Stomach (tissue), 4 donors: ENCODE results near the gene ADAMTS13.

Source experiments
- POLR2AphosphoS5 ChIP-seq, 3 donors: sonication (generic); formaldehyde crosslinking; IDR thresholded peaks; one replicate each; pipeline ENCODE4 v1.6.1; 2016; ENCODE audit warnings: antibody characterized with exemption in 3 of 3
- TF ChIP-seq, protein P1 (sequence below), 7 experiments: fragments of 450-650 bp in 4 of 7; fragments of 200-600 bp in 3 of 7; sonication (generic) in 3 of 7; IDR thresholded peaks; one replicate each; pipeline ENCODE4 v1.5.1; 2016 to 2019; ENCODE audit warnings: antibody characterized with exemption in 7 of 7, control low read depth in 2 of 7, mild to moderate bottlenecking in 1 of 7

DNA sequence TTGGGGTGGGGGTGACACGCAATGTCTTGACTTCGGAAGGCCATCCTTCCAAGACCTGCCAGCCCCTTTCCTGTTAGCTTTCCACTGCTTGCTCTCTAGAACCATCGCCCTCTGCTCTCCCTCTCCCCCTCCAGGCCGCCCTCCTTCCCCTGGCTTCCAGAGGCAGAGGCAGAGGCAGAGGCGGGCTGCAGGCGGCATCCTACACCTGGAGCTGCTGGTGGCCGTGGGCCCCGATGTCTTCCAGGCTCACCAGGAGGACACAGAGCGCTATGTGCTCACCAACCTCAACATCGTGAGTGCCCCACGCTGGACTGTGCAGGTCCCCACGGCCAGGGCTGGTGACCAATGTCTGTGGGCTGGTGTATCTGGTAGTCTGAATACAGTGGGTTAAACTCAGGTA is 2.0 kb downstream of the ADAMTS13 start:
- TF ChIP-seq, protein P1, sequence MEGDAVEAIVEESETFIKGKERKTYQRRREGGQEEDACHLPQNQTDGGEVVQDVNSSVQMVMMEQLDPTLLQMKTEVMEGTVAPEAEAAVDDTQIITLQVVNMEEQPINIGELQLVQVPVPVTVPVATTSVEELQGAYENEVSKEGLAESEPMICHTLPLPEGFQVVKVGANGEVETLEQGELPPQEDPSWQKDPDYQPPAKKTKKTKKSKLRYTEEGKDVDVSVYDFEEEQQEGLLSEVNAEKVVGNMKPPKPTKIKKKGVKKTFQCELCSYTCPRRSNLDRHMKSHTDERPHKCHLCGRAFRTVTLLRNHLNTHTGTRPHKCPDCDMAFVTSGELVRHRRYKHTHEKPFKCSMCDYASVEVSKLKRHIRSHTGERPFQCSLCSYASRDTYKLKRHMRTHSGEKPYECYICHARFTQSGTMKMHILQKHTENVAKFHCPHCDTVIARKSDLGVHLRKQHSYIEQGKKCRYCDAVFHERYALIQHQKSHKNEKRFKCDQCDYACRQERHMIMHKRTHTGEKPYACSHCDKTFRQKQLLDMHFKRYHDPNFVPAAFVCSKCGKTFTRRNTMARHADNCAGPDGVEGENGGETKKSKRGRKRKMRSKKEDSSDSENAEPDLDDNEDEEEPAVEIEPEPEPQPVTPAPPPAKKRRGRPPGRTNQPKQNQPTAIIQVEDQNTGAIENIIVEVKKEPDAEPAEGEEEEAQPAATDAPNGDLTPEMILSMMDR (IDR thresholded peaks at IDR 0.05): no peak
- no peak for TF ChIP-seq POLR2AphosphoS5 (IDR thresholded peaks at IDR 0.05)
